Ovary (tissue), 9 donors: Measurements from ENCODE around the gene ALK. TPM values are rescaled to one million over a fixed set of nuclear protein-coding genes. Genes with fewer than 3 reads are reported as not detected.

Experiments
- DNase-seq, 5 donors: peaks; one replicate each; pipeline ENCODE4 v3.0.0-alpha.2; 2019 to 2020
- H3K27ac ChIP-seq, 2 donors: fragments of 200-600 bp; one replicate each; pipeline versions ENCODE4 v1.5.1 to v1.8.0; 2019 to 2022
- H3K27me3 ChIP-seq: fragments of 200-600 bp; one replicate; pipeline ENCODE4 v1.8.0; 2022
- H3K36me3 ChIP-seq: fragments of 200-600 bp; sonication (generic); one replicate; pipeline ENCODE4 v1.5.1; 2019
- H3K4me1 ChIP-seq: one replicate; pipeline ENCODE4 v1.8.1; 2013; ENCODE audit warnings: mild to moderate bottlenecking, moderate library complexity; ENCODE audit not compliant: insufficient read depth
- H3K4me3 ChIP-seq: fragments of 200-600 bp; sonication (generic); one replicate; pipeline ENCODE4 v1.5.1; 2017
- H3K9me3 ChIP-seq, 2 donors: fragments of 200-600 bp in 1 of 2; sonication (generic) in 1 of 2; one replicate each; pipeline versions ENCODE4 v1.5.1 to v1.8.1; 2013 to 2019; ENCODE audit warnings: mild to moderate bottlenecking in 1 of 2, moderate library complexity in 1 of 2
- EP300 ChIP-seq: sonication (generic); formaldehyde crosslinking; IDR thresholded peaks from one replicate; pipeline ENCODE4 v1.6.1; 2017; ENCODE audit warnings: antibody characterized with exemption
- POLR2A ChIP-seq: fragments of 450-650 bp; IDR thresholded peaks from one replicate; pipeline ENCODE4 v1.6.1; 2017; ENCODE audit warnings: antibody characterized with exemption, mild to moderate bottlenecking, moderate library complexity
- WGBS, 3 donors: extraction: QIAGEN DNeasy Blood & Tissue Kit in 1 of 3; methylation state at CpG; one replicate each; pipeline versions ENCODE4 v1.1.5 to v1.1.7; 2013 to 2017; 5-methylcytosine and 5-hydroxymethylcytosine counted together
- intact Hi-C, 4 donors: fragments of 100-400 bp; cut with DNase I; formaldehyde crosslinking; loops; one replicate each; pipeline versions ENCODE4 v1.11.0 to v1.15.1; 2022 to 2023
- polyA plus RNA-seq, 2 donors: library from polyadenylated mRNA; stranded (reverse); fragments of 200-250 nt in 1 of 2; fragments of 350-450 nt in 1 of 2; fragmentation: Illumina TruSeq in 1 of 2; extraction: RNeasy Lipid Tissue Mini Kit (QIAGEN cat#74804) in 1 of 2; gene quantifications; one replicate each; pipeline ENCODE4 v1.2.3, GENCODE V29; 2013 to 2014
- total RNA-seq, 7 donors: library from RNA; depleted of rRNA in 2 of 7; stranded (reverse); fragments of >200 nt in 2 of 7; fragmentation: NEBNext Ultra II Directional in 3 of 7; extraction: Animal tissue kit (Norgen Biotek cat#: 25700) in 3 of 7; gene quantifications; one replicate each; pipeline versions ENCODE4 v1.1.0 to v1.2.4, GENCODE V29; 2016 to 2023
- TF ChIP-seq, protein P1 (sequence below), 3 donors: fragments of 450-650 bp in 2 of 3; fragments of 200-600 bp in 1 of 3; IDR thresholded peaks; one replicate each; pipeline versions ENCODE4 v1.5.1 to v1.8.0; 2016 to 2022; ENCODE audit warnings: antibody characterized with exemption in 3 of 3, mild to moderate bottlenecking in 1 of 3
- donor health status: DM: no; HTN: no; CAD: no; lungs with moderate emphysema.
- donor health status: DM: no; HTN: no; CAD: no.
- donor health status: Bipolar disorder and iron deficiency.
- donor health status: DM: yes; HTN: yes; CAD: no.
- donor health status: DM: no; HTN: no; CAD: no.
- donor health status: DM: yes; HTN: yes; CAD: no.

The ALK gene
- total and polyA plus RNA-seq, 9 donors, result 0.05 to 1.7 (median 0.23) TPM; not detected in 1

DNA sequence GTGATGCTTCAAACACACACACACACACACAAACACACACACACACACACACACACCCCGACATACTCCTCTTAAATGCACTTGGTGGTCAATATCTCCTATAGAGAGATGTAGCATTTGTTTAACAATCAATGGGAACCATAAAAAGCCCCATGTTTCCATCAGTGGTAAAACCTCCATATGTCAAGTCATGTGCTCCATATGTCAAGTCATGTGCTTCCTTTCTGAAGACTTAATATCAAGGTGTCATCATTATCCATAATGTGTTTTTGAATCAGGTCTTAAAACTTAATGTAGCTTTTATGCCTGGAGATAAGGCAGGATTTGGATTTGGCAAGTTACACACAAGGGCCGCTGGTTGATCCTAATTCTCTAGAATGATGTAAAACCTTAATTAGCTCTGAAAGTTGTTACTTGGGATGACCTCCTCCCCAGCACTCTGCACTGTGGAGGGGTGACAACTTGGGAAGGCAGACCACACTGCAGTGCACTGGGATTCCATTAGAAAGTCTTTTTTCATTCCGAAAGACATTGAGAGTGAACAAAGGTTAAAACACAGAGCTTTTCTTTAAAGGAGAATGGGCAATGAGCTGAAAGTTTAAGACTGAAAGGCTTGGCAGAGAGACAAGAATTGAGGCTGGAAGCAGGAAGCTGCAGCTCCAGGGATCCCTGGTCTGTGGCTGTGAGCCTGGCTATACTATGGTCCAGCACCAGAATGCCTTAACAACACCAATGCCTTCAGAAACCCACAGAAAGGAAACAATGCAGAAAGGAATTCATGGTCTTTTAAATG is 26.4 kb downstream of the ALK start:
- H3K27ac ChIP-seq, result no peak overlapping the region
- no peak overlapping the region for H3K4me3 ChIP-seq
- intact Hi-C loops, result no loop called here
- TF ChIP-seq, protein P1, sequence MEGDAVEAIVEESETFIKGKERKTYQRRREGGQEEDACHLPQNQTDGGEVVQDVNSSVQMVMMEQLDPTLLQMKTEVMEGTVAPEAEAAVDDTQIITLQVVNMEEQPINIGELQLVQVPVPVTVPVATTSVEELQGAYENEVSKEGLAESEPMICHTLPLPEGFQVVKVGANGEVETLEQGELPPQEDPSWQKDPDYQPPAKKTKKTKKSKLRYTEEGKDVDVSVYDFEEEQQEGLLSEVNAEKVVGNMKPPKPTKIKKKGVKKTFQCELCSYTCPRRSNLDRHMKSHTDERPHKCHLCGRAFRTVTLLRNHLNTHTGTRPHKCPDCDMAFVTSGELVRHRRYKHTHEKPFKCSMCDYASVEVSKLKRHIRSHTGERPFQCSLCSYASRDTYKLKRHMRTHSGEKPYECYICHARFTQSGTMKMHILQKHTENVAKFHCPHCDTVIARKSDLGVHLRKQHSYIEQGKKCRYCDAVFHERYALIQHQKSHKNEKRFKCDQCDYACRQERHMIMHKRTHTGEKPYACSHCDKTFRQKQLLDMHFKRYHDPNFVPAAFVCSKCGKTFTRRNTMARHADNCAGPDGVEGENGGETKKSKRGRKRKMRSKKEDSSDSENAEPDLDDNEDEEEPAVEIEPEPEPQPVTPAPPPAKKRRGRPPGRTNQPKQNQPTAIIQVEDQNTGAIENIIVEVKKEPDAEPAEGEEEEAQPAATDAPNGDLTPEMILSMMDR (IDR thresholded peaks at IDR 0.05), result no peak
- no peak for TF ChIP-seq EP300
- TF ChIP-seq POLR2A, result no peak
- H3K9me3 ChIP-seq, result no peaks in the 10 kb centered on the region
- no peaks in the 10 kb centered on the region for H3K4me1 ChIP-seq
- no peaks in the 10 kb centered on the region for H3K36me3 ChIP-seq
- no peak for DNase-seq
- H3K27me3 ChIP-seq, result no peaks in the 10 kb centered on the region
- WGBS, 3 donors, result 34 to 52% (median 51%) methylated on average over 3 of the region's 3 CpGs

- 47 to 51% (median 50%) methylated on average over 5 of the region's 5 CpGs for WGBS, 3 donors
- H3K27ac ChIP-seq, result no peak overlapping the region
- H3K9me3 ChIP-seq, result no peaks in the 10 kb centered on the region
- H3K36me3 ChIP-seq, result no peaks in the 10 kb centered on the region
- intact Hi-C loops, result no loop called here
- H3K4me3 ChIP-seq, result no peak overlapping the region
- H3K4me1 ChIP-seq, result no peaks in the 10 kb centered on the region
- H3K27me3 ChIP-seq, result no peaks in the 10 kb centered on the region
- no peak for TF ChIP-seq EP300
- TF ChIP-seq, protein P1 (IDR thresholded peaks at IDR 0.05), result no peak
- TF ChIP-seq POLR2A, result no peak
- no peak for DNase-seq
These were observed 28.7 kb downstream of the ALK start for GRCh38 chr2:29892585-29893259.

GRCh38 chr2:29881089-29881730 is 40.2 kb downstream of the ALK start:
- Histone ChIP-seq H3K27ac (no peak overlapping the region), H3K4me3 (no peak overlapping the region), H3K9me3 (no peaks in the 10 kb centered on the region), H3K4me1 (no peaks in the 10 kb centered on the region), H3K27me3 (no peaks in the 10 kb centered on the region), H3K36me3 (no peaks in the 10 kb centered on the region)
- intact Hi-C loops, result no loop called here
- no peak for DNase-seq
- TF ChIP-seq EP300 (no peak), POLR2A (no peak)
- TF ChIP-seq, protein P1 (IDR thresholded peaks at IDR 0.05), result no peak
- WGBS, 3 donors, result 68 to 80% (median 78%) methylated on average over 6 of the region's 6 CpGs

DNA sequence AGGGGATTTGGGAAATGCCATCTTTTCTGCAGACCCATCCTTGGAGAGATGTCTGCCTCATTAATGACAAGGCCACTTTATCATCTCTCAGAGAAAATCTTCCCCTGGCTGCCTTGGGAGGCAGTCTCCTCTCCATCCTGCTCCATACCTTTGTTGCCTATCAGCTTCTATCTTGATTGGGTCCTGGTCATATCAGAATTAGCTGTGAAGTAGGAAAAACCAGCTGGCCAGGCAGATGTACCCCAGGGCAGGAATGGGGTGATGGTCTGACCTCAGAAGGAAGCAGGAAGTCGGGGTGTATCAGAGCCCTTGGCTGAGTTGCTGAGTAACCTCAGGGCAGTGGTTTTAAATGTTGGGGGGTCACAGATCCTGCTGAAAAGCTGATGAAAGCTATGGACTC is 41.3 kb downstream of the ALK start:
- Histone ChIP-seq H3K27ac (no peak overlapping the region), H3K9me3 (no peaks in the 10 kb centered on the region), H3K36me3 (no peaks in the 10 kb centered on the region), H3K4me3 (no peak overlapping the region), H3K27me3 (no peaks in the 10 kb centered on the region), H3K4me1 (no peaks in the 10 kb centered on the region)
- 58 to 72% (median 65%) methylated on average over 1 of the region's 1 CpG for WGBS, 3 donors
- TF ChIP-seq POLR2A, result no peak
- TF ChIP-seq, protein P1 (IDR thresholded peaks at IDR 0.05), result no peak
- TF ChIP-seq EP300, result no peak
- DNase-seq, result no peak
- intact Hi-C loops, result no loop called here
